Measurements from ENCODE around the gene NME3.

The NME3 gene

GRCh38 chr16:1768061-1768766, 3.1 kb downstream of the NME3 start:
- no peak for DNase-seq

DNA sequence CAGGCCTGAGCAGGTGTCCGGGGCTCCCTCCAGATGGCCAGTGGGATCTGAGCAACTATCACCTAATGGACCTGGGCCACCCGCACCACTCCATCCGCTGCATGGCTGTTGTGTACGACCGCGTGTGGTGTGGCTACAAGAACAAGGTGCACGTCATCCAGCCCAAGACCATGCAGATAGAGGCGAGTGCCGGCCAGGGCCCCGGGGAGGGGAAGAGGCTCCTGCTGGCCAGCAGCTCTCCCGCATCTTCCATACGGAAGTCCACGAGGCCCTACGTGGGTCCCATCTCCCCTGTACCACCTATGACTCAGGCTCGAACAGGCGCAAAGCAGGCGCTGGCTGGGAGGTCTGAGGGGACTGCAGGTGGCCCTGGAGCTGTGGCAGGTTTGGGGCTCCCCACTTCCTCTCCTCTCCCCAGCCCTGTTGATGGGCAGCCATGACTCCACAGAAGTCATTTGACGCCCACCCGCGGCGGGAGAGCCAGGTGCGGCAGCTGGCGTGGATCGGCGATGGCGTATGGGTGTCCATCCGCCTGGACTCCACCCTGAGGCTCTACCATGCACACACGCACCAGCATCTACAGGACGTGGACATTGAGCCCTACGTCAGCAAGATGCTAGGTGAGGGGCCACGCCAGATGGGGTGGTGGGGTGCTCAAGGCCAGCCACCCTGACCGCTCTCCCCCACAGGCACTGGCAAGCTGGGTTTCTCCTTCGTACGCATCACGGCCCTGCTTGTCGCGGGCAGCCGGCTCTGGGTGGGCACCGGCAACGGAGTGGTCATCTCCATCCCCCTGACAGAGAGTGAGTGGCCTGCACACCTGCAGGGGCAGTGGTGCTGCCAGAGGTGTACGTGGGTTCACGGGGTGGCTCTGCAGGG, 4.0 kb downstream of the NME3 start:
- no peak for DNase-seq

GRCh38 chr16:1766701-1767100, 4.6 kb downstream of the NME3 start:
- no peak for DNase-seq

GRCh38 chr16:1766231-1766630, 5.1 kb downstream of the NME3 start:
- no peak for DNase-seq

DNA sequence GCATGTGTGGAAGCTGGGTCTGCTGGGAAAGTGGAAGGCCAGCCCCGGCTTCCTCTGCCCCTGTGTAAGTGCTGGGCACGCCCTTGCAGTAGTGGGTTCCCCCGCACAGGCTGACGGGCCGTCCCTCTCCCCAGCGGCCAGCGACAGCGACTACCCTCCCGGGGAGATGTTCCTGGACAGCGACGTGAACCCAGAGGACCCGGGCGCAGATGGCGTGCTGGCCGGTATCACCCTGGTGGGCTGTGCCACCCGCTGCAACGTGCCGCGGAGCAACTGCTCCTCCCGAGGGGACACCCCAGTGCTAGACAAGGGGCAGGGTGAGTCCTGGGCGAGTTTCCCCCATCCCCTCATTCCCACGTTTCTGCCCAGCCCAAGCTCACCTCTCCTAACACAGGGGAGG, 5.5 kb downstream of the NME3 start:
- no peak for DNase-seq

DNA sequence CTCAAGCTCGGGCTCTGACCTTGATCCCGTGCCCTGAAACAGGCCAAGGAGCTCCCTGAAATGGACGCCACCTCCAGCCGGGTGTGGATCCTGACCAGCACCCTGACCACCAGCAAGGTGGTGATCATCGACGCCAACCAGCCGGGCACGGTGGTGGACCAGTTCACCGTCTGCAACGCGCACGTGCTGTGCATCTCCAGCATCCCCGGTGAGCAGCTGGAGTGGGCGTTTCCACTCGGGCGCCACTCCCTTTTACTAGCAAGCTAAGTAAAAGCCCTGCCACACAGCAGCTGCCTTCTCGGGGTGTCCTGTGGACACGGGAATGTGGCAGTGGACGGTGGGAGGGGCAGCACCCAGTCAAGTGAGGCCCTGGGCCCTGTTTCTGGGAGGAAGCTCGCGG, 6.4 kb downstream of the NME3 start:
- no peak for DNase-seq

- DNase-seq: no peak
These were observed 7.5 kb downstream of the NME3 start for GRCh38 chr16:1763521-1764511.

DNA sequence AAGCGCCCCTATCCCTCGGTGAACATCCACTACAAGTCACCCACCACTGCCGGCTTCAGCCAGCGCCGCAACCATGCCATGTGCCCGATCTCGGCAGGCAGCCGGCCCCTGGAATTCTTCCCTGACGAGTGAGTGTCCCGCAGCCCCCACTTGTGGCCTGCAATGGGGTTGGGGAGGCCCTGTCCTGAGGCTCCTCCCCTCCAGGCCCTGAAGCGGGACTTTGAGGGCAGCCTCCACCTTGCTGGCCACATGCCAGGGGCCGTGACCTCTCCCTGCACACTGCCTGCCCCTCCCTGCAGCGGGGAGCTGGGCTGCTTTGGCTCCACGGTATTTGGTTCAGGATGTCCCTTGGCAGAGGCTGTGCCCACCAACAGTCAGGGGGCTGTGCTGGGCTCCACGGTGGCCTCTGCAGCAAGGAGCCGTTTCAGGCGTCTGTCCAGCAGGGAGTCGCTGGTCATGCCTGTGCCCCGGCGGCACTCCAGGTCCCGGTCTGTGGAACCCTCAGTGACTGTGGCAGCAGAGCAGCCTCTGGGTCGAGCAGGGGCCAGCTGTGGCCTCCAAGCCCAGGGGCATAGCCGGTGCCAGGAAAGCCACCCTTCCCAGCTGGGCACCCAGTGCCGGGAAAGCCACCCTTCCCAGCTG, 8.3 kb downstream of the NME3 start:
- DNase-seq: no peak

- DNase-seq: no peak
These were observed 9.0 kb downstream of the NME3 start for GRCh38 chr16:1762196-1762878.

GRCh38 chr16:1761751-1762150, 9.6 kb downstream of the NME3 start:
- DNase-seq: no peak

DNA sequence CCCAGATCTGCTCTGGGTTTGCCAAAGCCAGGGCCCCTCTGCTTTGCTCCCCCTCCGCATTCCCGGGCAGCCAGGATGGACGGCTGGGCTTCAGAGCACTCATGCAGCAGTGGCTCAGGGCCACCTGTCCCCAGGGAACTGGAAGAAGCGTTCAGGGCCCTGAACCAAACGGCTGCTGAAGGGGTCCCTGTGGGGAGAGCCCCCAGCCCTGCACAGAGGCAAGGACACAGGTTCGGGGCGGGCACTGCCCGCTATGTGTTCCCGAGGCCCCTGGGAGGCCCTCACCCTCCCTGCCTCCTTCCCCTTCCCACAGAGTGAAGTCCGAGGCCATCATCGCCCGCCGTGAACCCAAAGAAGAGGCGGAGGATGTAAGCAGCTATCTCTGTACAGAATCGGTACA, 10.4 kb downstream of the NME3 start:
- no peak for DNase-seq

GRCh38 chr16:1759511-1759910, 11.8 kb downstream of the NME3 start:
- no peak for DNase-seq

DNA sequence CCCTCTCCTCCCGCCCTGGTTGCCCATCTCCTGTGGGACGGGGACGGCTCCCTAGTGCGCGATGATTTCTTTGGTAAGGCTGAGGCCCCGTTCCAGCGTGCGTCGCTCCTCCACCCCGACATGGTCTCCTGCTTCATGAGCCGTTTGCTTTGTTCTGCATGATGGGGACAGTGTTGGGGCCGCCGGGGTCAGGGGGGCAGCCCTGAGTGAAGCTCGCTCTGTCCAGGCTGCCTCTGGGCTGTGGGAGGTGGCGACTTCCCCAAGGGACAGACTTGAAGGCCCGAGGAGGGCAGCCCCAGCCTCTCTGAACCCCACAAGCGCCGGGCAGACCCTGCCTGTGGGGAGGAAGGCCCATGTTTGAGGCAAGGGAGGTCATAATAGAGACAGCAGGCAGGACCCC, 12.4 kb downstream of the NME3 start:
- DNase-seq: no peak

DNA sequence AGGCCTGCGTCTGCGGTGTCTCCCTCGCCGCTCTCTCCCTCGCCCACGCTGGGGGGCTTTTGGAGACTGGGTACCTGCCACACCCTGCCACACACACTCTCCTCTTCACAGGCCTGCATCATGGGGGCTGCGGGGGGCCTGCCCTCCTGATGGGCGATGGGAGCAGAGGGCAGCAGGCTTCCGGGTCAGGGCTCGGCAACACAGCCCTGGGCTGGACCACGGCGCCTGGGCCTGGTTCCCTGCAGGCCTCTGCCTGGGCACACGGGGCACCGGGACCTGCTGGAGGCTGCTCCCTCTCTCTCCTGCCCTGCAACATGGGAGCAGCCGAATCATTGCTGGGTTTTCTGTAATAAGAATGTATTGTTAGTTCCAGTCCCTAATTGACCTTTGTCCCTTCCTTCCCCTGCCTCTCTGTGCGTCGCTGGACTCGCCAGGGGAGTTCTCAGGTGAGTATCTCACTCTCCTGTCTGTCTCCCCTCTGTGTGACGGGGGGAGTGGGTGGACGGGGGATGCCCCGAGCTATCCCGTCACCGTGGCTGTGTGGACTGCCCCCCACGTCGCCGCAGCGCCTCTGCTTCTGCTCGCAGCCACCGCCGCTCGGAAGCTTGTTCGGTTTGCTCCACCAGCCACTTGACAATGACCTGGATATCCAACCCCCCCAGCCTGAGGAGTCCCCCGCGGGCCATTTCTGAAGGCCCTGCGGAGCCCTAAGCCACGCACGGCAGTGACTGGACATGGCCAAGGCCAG, 13.5 kb downstream of the NME3 start:
- no peak for DNase-seq

DNA sequence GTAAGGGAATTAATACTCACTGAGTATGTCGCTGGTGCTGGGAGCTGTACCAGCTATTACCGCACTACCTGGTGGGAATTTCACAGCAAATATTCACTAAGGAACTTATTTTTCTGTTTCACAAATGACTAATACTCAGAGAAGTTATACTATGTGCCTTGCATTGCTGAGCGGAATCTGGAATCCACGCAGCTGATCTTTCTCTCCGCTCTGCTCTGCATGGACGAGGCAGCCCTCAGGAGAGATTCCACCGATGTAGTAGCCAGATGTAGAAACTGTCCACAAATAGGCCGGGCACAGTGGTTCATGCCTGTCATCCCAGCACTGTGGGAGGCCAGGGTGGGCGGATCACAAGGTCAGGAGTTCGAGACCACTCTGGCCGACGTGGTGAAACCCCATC, 17.1 kb downstream of the NME3 start:
- no peak for DNase-seq

DNA sequence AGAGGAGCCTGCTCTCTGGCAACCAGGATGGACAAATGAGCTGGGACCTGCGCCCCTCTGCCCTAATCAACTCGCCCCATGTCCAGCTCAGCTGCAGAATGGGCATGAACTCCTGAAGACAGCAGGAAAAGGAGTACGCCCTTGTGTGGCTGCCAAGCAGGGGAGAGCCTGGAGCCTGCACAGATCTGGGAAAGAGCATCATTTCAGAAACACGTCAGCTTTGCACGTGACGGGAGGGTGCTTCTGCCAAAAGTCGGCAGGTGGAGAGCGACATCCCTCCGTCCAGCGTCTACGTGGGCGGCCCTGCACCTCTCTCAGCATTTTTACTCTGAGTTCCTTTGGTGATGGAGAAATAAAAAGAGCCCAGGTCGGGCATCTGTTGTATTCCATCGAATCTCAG, 18.5 kb downstream of the NME3 start:
- DNase-seq: no peak

DNA sequence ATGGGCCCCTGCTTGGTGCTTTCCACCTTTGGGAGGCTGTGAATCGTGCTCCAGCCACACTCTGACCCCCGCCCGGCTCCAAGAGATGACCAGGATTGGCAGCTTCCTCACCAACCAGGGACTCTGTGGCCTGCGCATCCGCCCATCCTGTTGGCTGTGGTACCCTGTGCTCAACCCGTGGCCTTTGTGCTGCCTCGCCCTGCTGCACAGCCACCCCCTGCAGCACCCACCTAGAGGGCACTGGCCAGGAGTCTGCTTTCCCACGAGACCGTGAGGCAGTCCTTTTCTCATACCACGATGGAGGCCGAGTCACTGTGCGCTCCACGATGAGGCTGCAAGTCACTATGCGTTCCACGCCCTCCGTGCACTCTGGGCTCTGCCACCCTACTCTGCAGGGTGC, 19.4 kb downstream of the NME3 start:
- DNase-seq: no peak

DNA sequence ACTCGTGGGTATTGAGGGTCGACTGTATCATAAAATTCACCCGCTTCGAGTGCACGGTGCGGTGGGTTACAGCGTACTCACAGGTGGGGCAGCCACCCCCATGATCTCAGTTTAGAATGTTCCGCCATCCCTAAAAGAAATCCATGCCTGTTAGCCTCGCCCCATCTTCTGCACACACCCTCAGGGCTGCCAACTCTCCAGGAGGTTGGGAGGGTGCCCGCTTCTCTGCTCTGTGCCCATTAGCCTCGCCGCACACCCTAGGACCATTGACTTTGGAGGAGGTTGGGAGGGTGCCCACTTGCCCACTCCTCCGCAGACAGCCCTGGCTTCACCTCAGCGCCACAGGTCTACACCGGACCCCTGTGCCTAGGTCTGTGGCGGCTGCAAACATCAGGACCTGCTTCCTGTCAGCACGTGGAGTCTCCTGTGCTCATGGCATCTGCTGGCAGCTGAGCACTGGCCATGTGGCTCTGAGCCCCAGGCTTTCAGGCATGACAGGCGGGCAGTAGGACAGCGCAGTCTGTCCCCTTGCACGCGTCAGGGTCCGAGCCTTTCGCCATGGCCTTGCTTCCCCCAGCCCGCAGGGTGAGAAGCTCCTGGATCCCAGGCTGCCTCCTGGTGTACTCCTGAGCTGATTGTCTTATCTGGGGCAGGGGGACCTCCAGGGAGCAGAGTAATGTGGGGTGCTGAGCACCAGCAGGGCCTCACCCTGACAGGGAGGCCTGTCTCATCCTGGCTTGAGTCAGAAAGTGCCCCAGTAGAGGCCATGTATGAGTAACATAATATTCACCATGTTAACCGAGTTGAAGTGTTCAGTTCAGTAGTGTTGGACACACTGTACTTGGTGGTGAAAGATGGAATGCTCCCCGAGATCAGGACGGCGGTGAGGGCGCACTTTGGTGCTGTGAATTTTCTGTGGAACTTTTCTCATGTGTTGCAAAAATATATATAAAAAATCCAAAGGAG, 21.9 kb downstream of the NME3 start:
- no peak for DNase-seq

DNA sequence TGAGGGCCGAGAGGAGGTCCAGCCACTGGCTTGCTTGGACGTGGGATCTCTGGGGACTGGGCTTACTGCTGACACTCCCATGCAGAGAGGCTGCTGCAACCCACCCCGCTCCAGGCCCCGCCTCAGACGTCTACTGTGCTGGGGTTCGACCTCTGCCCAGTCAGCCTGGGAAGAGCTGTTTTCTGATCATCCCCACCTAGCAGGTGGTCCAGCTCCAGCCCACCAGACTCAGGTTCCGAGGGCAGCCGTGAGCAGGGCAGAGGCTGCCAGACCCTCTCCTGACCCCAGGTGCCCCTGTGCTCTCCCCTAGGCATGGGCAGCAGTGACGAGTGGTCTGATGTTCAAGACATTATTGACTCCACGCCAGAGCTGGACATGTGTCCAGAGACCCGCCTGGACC, 23.4 kb downstream of the NME3 start:
- DNase-seq: no peak

GRCh38 chr16:1746693-1747195, 24.6 kb downstream of the NME3 start:
- no peak for DNase-seq
